Activated CD8-positive, alpha-beta memory T cell treated with anti-CD3 and anti-CD28 coated beads, Interleukin-2, amount 50 U/mL, for 4 hours (primary cell): ENCODE results near the gene SEPTIN10.
"Not testable (repeated sequence)": the region's sequence is repeated elsewhere in the genome, so short reads cannot be mapped to it uniquely, and the experiment has no call there.

Experiments used
- DNase-seq: peaks from one replicate; pipeline ENCODE4 v3.0.0-alpha.2; 2020

The SEPTIN10 gene

DNA sequence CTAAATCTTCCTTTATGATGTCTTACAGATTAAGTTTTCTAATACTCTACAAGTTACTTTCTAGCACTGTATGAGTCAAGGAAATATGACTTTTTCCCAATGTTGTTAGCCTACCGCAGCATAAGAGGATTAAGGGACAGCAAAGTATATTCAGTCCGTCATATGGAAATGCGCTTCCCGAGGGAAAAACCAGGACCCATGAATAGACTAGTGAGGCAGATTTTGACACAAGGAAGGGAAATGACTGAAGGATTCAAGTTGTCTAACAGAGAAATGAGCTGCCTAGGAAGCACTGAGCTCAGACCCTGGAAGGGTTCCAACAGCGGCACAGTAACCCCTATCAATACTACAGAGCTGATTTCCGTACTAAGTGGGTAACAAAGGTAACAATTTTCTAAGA is 12.0 kb downstream of the SEPTIN10 start:
- DNase-seq = no peak

DNA sequence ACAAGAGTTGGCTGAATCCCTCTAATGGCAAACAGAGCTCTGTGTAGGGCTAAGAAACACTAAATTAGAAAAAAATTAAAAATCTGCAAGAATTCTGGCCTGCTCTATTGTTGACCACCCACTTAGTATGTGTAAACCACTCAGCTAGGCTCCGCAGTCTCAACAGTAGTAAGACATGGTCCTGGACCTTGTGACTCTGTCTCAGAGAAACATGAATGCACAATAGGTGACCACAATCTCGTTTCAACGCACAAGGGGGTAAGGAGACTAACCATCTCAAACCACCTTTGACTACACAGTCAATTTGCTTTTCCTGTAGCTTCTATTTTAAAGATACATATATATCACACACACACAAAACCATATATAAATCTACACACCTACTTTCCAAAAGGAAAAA is 16.5 kb downstream of the SEPTIN10 start:
- DNase-seq = no peak

DNA sequence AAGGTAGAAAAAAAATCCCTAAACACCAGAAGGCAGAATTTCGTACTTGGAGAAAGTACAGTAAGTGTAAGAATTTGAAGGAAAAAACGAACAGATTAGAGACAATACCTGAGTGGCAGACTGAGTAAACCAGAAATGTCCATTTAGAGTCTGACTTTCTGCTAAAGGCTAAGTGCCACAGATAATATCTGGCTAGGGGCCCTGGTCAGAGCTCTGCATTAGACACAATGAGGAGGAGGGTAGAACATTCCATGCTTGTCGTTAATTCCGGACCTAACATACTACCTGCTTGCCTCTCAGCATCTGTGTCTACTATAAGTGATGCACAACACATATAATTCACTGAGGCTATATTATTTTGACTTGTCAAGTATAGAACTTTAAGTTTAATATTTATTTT is 18.1 kb downstream of the SEPTIN10 start:
- DNase-seq = no peak

DNA sequence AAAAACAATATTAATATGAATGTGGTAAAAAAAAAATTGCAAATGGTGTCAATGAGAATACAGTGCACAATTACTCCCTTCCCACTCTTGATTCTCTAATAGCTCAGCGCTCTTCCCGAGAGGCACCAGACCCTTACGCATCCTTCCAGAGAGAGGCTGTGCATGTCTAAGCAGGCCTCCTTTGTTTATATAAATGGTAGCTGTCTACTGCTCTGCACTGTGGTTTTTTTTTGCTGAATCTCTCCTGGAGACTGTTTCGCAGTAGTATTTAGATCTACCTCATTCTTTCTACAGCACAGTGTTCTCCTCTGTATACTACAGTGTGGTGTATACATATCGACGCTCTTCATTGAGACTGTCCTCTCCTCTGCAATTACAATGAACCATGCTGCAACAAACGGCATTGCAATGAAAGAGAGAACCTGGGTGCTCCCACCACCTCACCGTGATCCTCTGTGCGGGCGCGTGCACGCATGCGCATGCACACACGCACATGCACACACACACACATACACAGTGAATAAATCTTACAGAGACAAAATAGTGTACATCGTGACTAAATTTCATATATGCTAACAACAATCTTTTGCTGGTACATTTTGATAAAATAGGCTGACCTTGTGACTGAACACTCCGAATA is 19.4 kb downstream of the SEPTIN10 start:
- no peak for DNase-seq

DNA sequence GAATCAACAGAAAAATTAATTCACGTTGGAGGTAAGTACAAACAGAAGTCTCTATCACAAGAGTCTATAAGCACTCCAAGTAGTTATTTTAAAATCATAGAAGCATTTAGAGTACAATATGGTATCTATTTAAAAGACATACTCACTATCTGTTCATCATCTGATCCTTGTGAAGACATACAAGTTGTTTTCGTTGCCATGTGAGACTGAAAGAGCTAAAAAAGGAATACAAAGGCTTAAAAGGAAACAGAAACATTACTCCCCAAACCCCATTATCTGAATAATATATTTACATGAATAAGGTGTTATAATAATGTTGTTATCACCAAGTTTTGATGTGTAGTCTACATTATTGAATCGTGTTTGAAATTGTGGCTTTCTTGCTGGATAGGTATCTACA is 20.9 kb downstream of the SEPTIN10 start:
- no peak for DNase-seq

DNA sequence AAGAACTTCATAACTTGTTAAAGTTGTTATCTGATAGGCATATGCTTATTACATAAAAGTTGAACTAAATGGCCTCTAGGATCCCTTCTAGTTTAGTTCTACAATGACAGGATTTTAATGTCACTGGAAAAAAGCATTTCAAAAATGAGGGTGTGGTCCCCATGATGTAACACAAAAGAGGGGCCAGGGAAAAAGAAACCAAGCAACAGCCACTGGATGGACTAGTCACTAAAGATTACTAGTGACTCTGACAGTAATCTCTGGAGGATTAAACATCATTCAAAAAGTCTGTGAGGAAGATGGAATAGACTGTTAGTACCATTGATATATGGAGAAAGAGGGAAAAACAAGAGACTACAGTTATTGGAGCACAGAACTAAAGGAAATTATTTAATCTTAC is 22.6 kb downstream of the SEPTIN10 start:
- DNase-seq = no peak

DNA sequence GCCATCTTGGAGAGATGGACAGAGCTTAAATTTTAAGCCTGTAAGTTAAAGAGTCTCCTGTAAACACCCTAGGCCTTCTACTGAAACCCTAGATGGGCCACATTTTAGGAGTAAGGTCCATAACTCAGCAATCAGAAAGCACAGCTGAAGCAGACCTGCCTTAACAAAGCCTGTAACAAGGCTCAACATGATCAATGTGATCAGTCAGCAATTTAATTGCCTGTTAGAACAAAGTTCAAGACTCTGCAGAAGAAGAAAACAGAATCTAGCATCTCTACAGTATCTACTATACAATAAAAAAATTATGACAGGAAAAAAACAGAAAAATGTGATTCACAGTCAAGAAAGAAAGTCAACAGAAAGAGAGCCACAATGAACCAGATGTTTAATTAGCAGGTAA is 27.1 kb downstream of the SEPTIN10 start:
- DNase-seq = no peak

DNA sequence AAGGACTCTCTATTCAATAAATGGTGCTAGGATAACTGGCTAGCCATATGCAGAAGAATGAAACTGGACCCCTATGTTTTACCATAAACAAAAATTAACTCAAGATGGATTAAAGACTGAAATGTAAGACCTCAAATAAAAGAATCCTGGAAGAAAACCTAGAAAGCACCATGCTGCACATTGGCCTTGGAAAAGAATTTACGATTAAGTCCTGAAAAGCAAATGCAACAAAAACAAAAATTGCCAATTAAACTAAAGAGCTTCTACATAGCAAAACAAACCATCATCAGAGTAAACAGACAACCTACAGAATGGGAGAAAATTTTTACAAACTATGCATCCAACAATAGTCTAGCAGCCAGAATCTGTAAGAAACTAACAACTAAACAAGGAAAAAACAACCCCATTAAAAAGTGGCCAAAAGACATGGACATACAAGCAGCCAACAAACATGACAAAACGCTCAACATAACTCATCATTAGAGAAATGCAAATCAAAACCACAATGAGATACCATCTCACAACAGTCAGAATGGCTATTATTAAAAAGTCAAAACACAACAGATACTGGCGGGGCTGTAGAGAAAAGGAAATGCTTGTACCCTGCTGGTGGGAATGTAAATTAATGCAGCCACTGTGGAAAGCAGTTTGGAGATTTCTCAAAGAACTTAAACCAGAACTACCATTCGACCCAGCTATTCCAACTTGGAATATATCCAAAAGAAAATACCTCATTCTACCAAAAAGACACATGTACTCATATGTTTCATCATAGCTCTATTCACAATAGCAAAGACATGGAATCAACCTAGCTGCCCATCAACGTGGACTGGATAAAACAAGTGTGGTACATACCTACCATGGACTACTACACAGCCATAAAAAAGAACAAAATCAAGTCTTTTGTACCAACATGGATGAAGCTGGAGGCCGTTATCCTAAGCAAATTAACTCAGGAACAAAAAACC is 30.6 kb downstream of the SEPTIN10 start:
- DNase-seq = no peak

DNA sequence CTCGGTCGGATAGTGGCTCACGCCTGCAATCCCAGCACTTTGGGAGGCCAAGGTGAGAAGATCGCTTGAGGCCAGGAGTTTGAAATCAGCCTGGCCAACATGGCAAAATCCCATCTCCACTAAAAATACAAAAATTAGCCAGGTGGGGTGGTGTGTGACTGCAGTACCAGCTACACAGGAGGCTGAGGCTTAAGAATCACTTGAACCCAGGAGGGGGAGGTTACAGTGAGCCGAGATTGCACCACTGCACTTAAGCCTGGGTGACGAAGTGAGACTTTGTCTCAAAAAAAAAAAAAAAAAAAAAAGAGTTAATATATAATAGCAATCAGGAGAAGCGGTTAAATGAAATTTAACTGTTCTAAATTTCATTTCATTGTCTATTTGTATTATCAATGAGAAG is 36.1 kb downstream of the SEPTIN10 start:
- not testable (repeated sequence) for DNase-seq

DNA sequence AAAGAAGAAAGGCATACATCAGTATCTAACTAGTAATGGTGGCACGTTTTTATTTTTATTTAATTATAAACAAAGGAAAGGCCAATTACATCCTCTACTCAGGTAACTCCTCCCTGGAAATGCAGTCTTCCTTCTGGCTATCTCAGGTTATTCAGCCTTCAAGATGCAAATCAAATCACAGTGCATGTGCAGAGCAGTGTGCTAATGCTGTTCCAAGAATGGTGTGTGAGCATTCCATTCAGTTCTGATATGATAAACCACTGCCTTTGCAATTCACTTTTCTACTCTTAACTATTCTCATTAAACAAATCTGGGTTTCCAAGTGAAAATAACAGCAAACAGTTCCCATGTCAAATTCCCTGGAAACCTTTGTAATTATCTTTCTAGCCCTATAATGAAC is 38.4 kb downstream of the SEPTIN10 start:
- no peak for DNase-seq

DNA sequence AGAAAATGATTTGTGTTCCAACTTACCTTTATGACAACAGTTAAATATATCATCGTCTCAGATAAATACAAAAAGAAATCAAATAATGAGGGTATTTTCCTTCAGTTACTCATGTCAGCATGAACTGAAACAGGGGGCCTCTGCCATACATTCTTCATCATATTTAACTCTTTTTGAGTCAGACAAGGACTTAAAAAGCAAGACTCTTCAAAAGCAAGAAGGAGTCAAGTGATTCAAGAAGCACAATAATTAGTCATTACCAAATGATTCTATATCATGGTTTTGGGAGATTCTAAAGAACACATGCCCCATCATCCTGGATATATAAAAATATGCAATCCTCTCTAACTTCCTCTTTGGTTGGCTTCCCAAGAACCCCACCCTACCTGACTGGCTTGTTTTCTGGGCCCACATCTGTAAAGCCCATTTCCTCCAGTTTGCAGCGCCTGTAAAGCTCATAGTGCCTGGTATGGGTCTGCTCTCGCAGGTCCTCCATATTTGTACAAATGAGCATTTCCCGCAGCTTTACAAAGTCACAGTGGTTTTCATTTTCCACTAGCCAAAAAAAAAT is 49.7 kb downstream of the SEPTIN10 start:
- DNase-seq = no peak

DNA sequence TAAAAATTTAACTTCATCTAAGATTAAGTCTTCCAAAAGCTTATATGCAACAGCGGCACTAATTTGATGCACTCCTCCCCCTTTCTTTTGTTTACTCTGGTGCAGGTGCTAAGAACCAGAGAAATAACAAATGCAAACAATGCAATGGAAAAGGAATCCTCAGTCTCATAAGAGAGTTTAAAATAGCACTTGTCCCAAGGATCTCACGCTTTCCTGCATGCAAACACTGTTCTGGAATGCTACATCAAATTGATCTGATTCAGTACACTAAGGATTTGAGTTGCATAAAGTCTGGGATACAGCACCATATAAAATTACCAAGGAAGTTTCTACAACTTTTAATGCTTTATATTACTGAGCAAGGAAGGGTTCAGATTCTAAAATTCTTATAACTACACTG is 50.5 kb downstream of the SEPTIN10 start:
- DNase-seq = no peak

DNA sequence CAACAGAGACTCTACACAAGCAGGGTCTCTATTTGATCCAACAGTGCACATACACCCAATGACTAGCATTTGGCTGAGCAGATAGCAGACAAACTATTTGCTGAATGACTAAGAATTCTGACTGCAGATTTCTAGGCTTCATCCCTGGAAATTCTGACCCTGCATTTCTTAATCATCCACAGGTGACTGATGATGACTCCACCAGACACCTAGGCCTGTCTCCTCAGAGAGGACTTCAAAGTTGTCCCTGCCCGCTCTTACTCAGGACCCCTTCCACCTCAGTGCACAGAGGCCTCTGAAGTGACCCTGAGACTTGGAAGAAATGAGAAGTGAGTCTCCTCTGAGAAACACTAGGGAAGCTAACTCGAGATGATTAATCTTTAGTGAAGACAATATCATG is 51.3 kb downstream of the SEPTIN10 start:
- DNase-seq = no peak

DNA sequence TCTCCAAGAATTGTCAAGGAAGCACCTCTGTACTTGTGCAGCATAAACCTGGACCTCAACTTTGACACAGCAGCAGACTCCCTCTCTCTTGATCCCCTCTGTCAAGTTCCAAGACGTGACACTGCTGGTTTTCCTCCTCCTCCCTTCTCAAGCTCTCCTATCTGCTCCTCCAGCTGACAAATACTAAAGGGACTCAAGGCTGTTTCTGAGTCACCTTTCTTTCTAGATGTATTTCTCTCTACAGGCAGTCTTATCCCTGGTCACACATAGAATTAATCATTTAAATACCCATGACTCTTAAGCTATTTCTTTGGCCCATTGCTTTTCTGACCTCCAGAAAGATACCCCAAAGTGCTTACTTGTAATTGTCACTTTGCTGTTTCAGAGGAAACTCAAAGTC is 53.5 kb downstream of the SEPTIN10 start:
- DNase-seq = no peak

DNA sequence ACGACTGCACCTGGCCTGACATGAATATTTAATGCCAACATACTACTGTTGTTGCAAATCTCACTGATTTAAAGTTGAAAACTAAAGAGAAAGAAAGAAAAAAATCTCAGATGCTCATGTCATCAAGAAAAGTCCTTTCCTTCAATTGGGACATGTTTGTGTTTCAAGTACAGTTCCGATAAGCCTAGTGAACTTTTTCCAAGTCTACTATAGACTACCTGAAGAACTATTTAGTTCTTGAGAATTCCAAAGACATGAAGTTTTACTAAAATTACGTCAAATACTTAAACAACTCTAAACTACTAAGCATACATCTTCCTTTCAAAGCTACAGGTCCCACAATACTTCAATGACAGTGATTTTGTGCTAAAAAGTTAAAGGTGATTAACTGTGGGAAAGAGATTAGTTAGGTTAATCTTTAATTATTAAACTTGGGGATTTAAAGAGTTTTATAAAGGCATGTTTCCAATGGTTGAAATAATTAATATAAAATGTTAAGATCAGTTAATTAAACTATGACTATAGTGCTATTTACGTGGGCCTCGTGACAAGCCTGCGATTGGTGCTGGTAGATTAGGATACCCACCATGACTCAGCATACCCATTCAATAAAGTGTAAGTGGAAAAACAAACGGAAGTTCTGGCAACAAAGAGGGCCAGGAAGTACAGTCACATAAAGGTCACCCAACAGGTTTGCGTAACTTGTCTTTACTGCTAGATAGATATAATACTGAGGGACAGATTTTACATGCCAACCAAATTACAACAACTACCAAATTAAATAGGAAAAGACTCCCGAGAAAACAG is 55.5 kb downstream of the SEPTIN10 start:
- DNase-seq = no peak

DNA sequence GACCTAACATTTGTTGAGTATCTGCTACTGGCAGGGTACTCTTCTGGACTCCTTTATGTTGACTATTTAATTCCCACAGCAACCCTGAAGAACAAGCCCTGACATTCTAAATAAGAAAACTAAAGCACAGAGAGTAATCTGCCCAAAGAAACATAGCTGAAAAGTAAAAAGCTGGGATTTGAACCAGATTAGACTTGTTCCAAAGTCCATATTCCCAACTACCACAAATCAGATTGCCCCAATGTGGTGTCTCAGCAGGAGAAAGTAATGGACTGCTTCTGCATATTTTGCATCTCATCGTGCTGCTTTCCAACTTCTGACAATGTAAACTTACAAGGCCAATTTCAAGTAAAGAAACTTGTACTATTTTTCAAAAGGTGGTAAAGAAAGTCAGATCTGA is 56.5 kb downstream of the SEPTIN10 start:
- no peak for DNase-seq

DNA sequence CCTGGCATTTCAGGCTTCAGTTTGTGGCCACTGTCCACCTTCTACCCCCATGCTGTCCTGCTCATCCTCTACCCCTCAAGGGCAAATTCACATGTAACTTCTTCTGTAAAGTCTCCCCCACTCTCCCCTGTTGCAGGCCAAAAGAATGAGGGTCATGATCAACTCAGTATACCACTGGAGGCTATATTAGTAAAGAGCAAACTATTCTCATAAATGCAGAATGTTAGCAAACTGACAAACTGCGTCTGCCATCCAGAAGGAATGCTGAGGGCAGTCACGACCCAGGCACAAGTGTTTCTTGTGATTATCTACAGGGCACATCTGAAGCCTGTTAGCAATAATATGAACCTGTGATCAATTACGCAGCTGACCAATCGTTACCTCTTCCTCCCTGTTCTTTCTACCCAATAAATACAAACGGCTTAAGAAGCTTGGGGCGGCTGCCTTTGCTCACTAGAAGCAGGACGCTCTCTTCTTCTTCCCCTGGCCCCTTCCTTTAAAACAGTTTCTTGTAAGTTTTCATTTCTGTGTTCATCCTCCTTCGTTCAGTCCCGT is 58.3 kb downstream of the SEPTIN10 start:
- no peak for DNase-seq

DNA sequence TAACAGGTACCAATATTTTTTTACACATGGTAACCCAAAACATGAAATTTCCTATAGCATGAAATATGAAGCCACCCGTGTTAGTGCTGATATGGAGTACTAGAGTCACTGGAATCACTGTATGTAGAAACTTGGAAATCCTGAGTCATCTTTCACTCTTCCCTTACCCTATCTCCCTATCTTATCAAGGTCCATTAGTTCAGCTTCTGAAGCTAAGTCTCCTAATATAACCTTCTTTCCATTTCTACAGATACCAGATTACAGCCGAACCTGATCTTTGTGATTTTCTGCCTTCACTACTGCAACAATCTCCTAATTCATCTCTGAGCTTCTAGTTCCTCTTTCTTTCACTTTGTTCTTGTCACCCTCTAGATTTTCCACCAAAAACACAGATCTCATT is 59.0 kb downstream of the SEPTIN10 start:
- DNase-seq = no peak

DNA sequence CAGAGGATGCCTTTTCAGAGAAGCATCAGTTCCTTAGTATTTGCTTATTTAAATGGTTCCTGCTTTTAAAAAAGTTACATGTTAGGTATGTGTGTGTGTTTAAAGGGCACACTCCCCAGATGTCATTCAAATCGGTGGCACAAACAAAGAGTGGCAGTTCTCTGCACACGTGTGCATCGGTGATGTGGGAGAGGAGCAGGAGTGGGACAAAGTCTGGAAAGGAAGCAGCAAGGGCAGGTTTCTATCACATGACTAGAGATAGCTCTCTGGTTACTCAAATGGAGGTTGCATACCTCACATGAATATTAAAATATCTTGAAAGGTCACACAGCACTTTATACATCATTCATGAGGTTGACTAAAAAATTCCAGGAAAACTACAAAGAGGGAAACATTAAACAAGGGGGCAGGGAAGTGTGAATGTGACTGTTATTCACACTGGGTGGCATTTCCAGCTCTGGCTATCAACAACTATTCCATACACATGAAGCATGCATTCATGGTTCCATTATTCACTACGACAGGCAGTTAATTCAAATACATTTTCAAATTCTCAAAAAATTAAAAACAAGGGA is 64.7 kb downstream of the SEPTIN10 start:
- DNase-seq = no peak

DNA sequence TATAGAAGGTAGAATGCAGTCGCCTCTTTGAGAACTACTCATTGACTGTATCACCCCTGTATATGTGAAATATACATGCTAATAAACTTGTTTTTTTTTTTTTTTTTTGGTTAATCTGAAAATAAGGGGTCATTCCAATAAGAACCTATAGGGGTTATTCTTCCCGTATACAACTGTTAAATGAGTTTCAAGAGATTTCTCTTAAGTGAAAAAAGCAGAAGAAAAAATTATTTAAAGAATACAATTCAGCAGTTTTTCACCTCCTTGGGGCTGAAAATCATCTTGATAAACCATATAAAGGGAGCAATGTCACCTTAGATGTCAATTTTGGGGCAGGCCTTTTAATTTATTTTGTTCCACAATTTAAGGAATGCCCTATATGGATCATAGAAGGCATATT is 66.5 kb downstream of the SEPTIN10 start:
- no peak for DNase-seq

DNA sequence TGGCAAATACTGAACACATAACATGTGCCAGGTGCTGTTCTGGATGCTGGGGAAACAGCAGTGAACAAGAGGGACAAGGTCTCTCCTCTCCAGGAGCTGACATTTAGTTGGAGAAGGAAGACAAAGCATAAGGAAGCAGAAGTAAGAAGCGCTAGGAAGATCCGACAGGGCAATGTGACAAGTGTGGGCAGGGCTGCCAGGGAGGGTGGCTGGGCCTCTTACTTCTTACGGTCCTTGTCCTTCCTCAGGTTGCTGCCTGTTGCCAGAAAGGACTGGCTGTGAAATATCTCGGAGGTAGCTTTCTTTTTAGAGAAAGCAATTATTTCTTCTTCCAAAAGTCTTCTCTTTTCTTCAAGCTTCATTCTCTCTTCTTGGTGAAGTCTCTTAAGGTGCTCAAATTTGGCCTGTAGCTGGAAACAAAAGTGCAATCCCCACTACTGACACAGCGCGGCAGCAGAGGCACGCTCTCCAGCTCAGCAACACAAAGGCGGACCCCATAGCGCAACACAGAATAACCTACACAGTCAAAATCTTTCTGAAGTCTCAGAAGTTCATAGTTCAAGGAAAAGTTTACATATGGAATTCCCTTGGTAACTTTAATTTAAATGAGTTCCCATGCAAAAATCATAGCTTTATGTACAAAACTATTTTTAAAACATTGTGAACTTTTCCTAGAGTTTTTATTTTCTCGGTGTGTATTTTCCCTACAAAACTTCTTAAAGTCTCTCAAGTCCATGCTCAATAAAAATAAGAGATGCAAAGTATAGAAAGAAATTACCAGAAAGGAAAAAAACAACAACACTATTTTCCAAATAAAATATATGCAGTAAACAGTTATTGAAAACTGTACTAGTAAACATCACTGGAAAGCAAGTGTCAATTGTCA is 67.7 kb downstream of the SEPTIN10 start:
- peak; percentile 57 for DNase-seq
